H9 (cell line): ENCODE measurements around the gene MTA1. TPM values are rescaled to one million over a fixed set of nuclear protein-coding genes. Genes with fewer than 3 reads are reported as not detected.

Source experiments
- DNase-seq: peaks from one replicate; pipeline ENCODE4 v3.0.0-alpha.2; 2017
- H2AFZ ChIP-seq: one replicate; pipeline ENCODE4 v1.6.1; 2013; ENCODE audit warnings: mild to moderate bottlenecking, low read length, control low read depth, moderate library complexity
- H2AK5ac ChIP-seq: 2 replicates; pipeline ENCODE4 v1.6.1; 2013; ENCODE audit warnings: low read length, control low read depth, mixed read lengths; ENCODE audit not compliant: insufficient read length
- H2BK120ac ChIP-seq: one replicate; pipeline ENCODE4 v1.6.1; 2013; ENCODE audit warnings: low read depth, mild to moderate bottlenecking, low read length, control low read depth, inconsistent platforms; ENCODE audit not compliant: poor library complexity, severe bottlenecking
- H2BK12ac ChIP-seq: 2 replicates; pipeline ENCODE4 v1.6.1; 2013; ENCODE audit warnings: low read length, control low read depth, mixed read lengths, low read depth; ENCODE audit not compliant: insufficient read length
- H2BK15ac ChIP-seq: 2 replicates; pipeline ENCODE4 v1.6.1; 2013; ENCODE audit warnings: low read depth, low read length, control low read depth
- H2BK20ac ChIP-seq: one replicate; pipeline ENCODE4 v1.6.1; 2013; ENCODE audit warnings: low read depth, mild to moderate bottlenecking, low read length, control low read depth, inconsistent platforms; ENCODE audit not compliant: poor library complexity, severe bottlenecking
- H2BK5ac ChIP-seq: 2 replicates; pipeline ENCODE4 v1.6.1; 2013; ENCODE audit warnings: low read length, control low read depth, mixed read lengths; ENCODE audit not compliant: insufficient read length
- H3K14ac ChIP-seq: 2 replicates; pipeline ENCODE4 v1.6.1; 2013; ENCODE audit warnings: low read length, control low read depth; ENCODE audit not compliant: insufficient read depth
- H3K18ac ChIP-seq: 2 replicates; pipeline ENCODE4 v1.6.1; 2013; ENCODE audit warnings: low read depth, mild to moderate bottlenecking, mixed read lengths, low read length, control low read depth; ENCODE audit not compliant: insufficient read length
- H3K23ac ChIP-seq: 2 replicates; pipeline ENCODE4 v1.6.1; 2013; ENCODE audit warnings: low read length, control low read depth, mixed read lengths, low read depth; ENCODE audit not compliant: insufficient read length
- H3K23me2 ChIP-seq: 2 replicates; pipeline ENCODE4 v1.6.1; 2013; ENCODE audit warnings: low read depth, mild to moderate bottlenecking, mixed read lengths, low read length, control low read depth; ENCODE audit not compliant: insufficient read length, poor library complexity, severe bottlenecking
- H3K27ac ChIP-seq: 2 replicates; pipeline ENCODE4 v1.5.1; 2013; ENCODE audit warnings: low read length, control low read depth, mixed read lengths, low read depth; ENCODE audit not compliant: insufficient read length
- H3K27me3 ChIP-seq: 2 replicates; pipeline ENCODE4 v1.6.1; 2013; ENCODE audit warnings: low read length, control low read depth, inconsistent platforms; ENCODE audit not compliant: insufficient read depth
- H3K4ac ChIP-seq: 2 replicates; pipeline ENCODE4 v1.6.1; 2013; ENCODE audit warnings: low read depth, mild to moderate bottlenecking, control low read depth, inconsistent platforms, low read length, moderate library complexity
- H3K4me1 ChIP-seq: 2 replicates; pipeline ENCODE4 v1.6.1; 2013; ENCODE audit warnings: low read length, control low read depth, inconsistent platforms; ENCODE audit not compliant: insufficient read depth
- H3K4me2 ChIP-seq: 2 replicates; pipeline ENCODE4 v1.6.1; 2013; ENCODE audit warnings: low read length, control low read depth, mixed read lengths; ENCODE audit not compliant: insufficient read length, insufficient read depth
- H3K56ac ChIP-seq: 2 replicates; pipeline ENCODE4 v1.6.1; 2013; ENCODE audit warnings: low read depth, mild to moderate bottlenecking, mixed read lengths, low read length, control low read depth; ENCODE audit not compliant: insufficient read length
- H3K79me1 ChIP-seq: 2 replicates; pipeline ENCODE4 v1.6.1; 2013; ENCODE audit warnings: low read depth, mild to moderate bottlenecking, moderate library complexity, low read length, control low read depth, inconsistent platforms; ENCODE audit not compliant: insufficient read depth, poor library complexity, severe bottlenecking
- H3K79me2 ChIP-seq: 2 replicates; pipeline ENCODE4 v1.6.1; 2013; ENCODE audit warnings: low read length, control low read depth, inconsistent platforms; ENCODE audit not compliant: insufficient read depth
- H3K9ac ChIP-seq: 2 replicates; pipeline ENCODE4 v1.6.1; 2013; ENCODE audit warnings: low read length, control low read depth, mixed read lengths; ENCODE audit not compliant: insufficient read length; ENCODE audit errors: extremely low read depth
- H3K9me3 ChIP-seq: one replicate; pipeline ENCODE4 v1.6.1; 2013; ENCODE audit warnings: low read depth, low read length, inconsistent platforms; ENCODE audit not compliant: control insufficient read depth
- H3T11ph ChIP-seq: one replicate; pipeline ENCODE4 v1.6.1; 2013; ENCODE audit warnings: mild to moderate bottlenecking, low read length, control low read depth, inconsistent platforms
- H4K20me1 ChIP-seq: one replicate; pipeline ENCODE4 v1.6.1; 2013; ENCODE audit not compliant: control insufficient read depth, insufficient read length, insufficient read depth
- H4K5ac ChIP-seq: 2 replicates; pipeline ENCODE4 v1.6.1; 2013; ENCODE audit warnings: low read depth, mild to moderate bottlenecking, mixed read lengths, low read length, control low read depth; ENCODE audit not compliant: insufficient read length
- H4K8ac ChIP-seq: replicated peaks from 2 replicates; pipeline ENCODE4 v1.6.1; 2013; ENCODE audit warnings: low read length, control low read depth, mixed read lengths, low read depth; ENCODE audit not compliant: insufficient read length
- H4K91ac ChIP-seq: 2 replicates; pipeline ENCODE4 v1.6.1; 2013; ENCODE audit warnings: low read depth, mild to moderate bottlenecking, moderate library complexity, mixed read lengths, low read length, control low read depth; ENCODE audit not compliant: insufficient read length
- H3K27ac Mint-ChIP-seq, 3 experiments: 2 replicates in 2 of 3; 3 replicates in 1 of 3; pipeline ENCODE4 v1.8.0; 2020 to 2021; ENCODE audit warnings: mixed read lengths in 3 of 3, mild to moderate bottlenecking in 1 of 3, moderate library complexity in 1 of 3
- H3K27me3 Mint-ChIP-seq: 2 replicates; pipeline ENCODE4 v1.8.0; 2021; ENCODE audit warnings: low read depth, mild to moderate bottlenecking, moderate library complexity, mixed read lengths
- H3K36me3 Mint-ChIP-seq, 3 experiments: 2 replicates in 2 of 3; 3 replicates in 1 of 3; pipeline ENCODE4 v1.8.0; 2020 to 2021; ENCODE audit warnings: low read depth in 3 of 3, mixed read lengths in 3 of 3; ENCODE audit not compliant: insufficient read depth in 1 of 3
- H3K4me1 Mint-ChIP-seq, 2 experiments: 2 replicates each; pipeline ENCODE4 v1.8.0; 2020; ENCODE audit warnings: mixed read lengths in 2 of 2
- H3K4me3 Mint-ChIP-seq, 2 experiments: 2 replicates in 1 of 2; 3 replicates in 1 of 2; pipeline ENCODE4 v1.8.0; 2020 to 2021; ENCODE audit warnings: mild to moderate bottlenecking in 2 of 2, mixed read lengths in 2 of 2, moderate library complexity in 1 of 2
- H3K9me3 Mint-ChIP-seq, 2 experiments: 2 replicates in 1 of 2; 3 replicates in 1 of 2; pipeline ENCODE4 v1.8.0; 2020; ENCODE audit warnings: mild to moderate bottlenecking in 2 of 2, mixed read lengths in 2 of 2, moderate library complexity in 1 of 2
- CTCF ChIP-seq: fragments of 200-600 bp; sonication (generic); conservative IDR thresholded peaks from 3 replicates; pipeline ENCODE4 v1.8.0; 2021; ENCODE audit warnings: antibody characterized with exemption, mild to moderate bottlenecking
- WGBS: extraction: QIAGEN DNeasy Blood & Tissue Kit; methylation state at CpG from one replicate; pipeline ENCODE4 v1.1.7; 2013; ENCODE audit warnings: missing lambda C conversion rate, low lambda C conversion rate, mixed read lengths; ENCODE audit not compliant: insufficient read length; ENCODE audit errors: extremely low coverage; 5-methylcytosine and 5-hydroxymethylcytosine counted together
- total RNA-seq: library from RNA; stranded (reverse); gene quantifications from 2 replicates; pipeline ENCODE4 v1.2.1, GENCODE V29; 2021

MTA1 gene
- total RNA-seq, 1 experiment from 2014 or later: 230 TPM

DNA sequence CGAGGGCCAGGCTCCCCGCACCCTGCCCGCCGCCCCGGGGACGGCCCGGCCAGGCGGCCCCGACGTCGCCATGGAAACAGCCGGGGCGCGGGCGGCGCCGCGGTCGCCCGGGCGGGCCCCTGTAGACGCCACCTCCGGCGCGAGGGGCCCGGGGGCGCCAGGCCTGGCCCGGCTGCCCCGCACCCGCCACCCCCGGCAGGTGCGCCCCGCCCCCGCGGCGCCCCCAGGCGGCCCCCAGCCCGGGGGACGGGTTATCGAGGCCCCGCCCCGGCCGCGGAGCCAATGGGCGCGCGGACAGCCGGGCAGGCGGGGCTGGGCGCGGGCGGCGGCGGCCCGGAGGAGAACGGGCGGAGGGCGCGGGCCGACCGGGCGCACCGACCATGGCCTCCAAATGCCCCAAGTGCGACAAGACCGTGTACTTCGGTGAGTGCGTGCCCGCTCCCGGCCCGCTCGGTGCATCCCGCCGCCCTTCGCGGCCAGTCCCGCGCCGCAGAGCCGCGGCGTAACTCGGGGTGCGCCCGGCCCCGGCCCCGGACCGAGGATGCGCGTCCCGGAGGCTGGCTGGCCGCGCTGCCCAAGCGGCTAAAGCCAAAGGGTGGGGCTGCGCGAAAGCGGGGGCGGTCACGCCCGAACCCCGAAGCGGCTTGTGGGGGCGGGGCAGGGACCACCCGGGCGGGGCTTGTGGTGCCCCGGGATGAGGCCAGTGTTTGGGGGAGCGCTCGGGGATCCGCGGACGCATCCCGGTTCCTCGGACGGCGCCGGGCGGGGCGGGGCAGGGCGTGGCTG is 55.0 kb downstream of the MTA1 start, which contains the start of gene CRIP2:
CRIP2 (plus strand) TSS at position 339 of the 786 bp plus-strand sequence; CDS start at position 381, 42 bp downstream.
- H2AK5ac ChIP-seq: no peak within 1 kb of the TSS
- H3K23ac ChIP-seq: no peak within 1 kb of the TSS
- H3T11ph ChIP-seq: no peak within 1 kb of the TSS
- peak within 1 kb of the TSS; percentile 95 for H3K18ac ChIP-seq
- H3K9ac ChIP-seq: no peak within 1 kb of the TSS
- H4K5ac ChIP-seq: no peak within 1 kb of the TSS
- H4K8ac ChIP-seq: no peak within 1 kb of the TSS
- no peak for TF ChIP-seq CTCF
- no peaks in the 10 kb centered on the region for H4K20me1 ChIP-seq
- H2AFZ ChIP-seq: no peak within 1 kb of the TSS
- peak within 1 kb of the TSS; percentile 44 for H3K4me2 ChIP-seq
- Mint-ChIP-seq H3K27me3 (peaks cover 39% of the 10 kb centered on the region), H3K27ac (no peak within 1 kb of the TSS), H3K9me3 (peaks cover 0 to 3% of the 10 kb centered on the region in 2 experiments; a peak in 1 of 5 replicates), H3K4me3 (peak within 1 kb of the TSS; percentile 51 to 73), H3K36me3 (peaks cover 0 to 2% (median 0%) of the 10 kb centered on the region in 3 experiments; a peak in 1 of 7 replicates), H3K4me1 (peaks cover 0 to 20% of the 10 kb centered on the region in 2 experiments; a peak in 2 of 4 replicates)
- H3K14ac ChIP-seq: peak within 1 kb of the TSS; percentile 44
- DNase-seq: no peak
- no peak within 1 kb of the TSS for H3K4ac ChIP-seq
- H3K27ac ChIP-seq: no peak within 1 kb of the TSS
- no peak within 1 kb of the TSS for H4K91ac ChIP-seq
- no peaks in the 10 kb centered on the region for H3K9me3 ChIP-seq
- H3K4me1 ChIP-seq: no peaks in the 10 kb centered on the region; the same call in 1 of the 2 replicates
- no peak within 1 kb of the TSS for H3K56ac ChIP-seq
- WGBS: no CpG with 5 or more reads among the region's 118 CpGs
- no peak within 1 kb of the TSS for H2BK12ac ChIP-seq
- H3K23me2 ChIP-seq: peaks cover 8% of the 10 kb centered on the region
- H2BK120ac ChIP-seq: no peak within 1 kb of the TSS
- no peak within 1 kb of the TSS for H2BK15ac ChIP-seq
- H2BK5ac ChIP-seq: no peak within 1 kb of the TSS
- H2BK20ac ChIP-seq: no peak within 1 kb of the TSS
- H3K27me3 ChIP-seq: peaks cover 25% of the 10 kb centered on the region
- no peaks in the 10 kb centered on the region for H3K79me2 ChIP-seq
- no peaks in the 10 kb centered on the region for H3K79me1 ChIP-seq
